HEK293 (cell line): Measurements from ENCODE around the gene RMDN3.

ENCODE experiments used
- CTCF ChIA-PET: fragments of 350-600 bp; formaldehyde crosslinking; extraction: SDS; loops from one replicate; lab custom pipeline; 2021; ENCODE audit warnings: antibody characterized with exemption; lab: Yijun Ruan, JAX
- POLR2A ChIA-PET: fragments of 300-600 bp; formaldehyde crosslinking; extraction: SDS; loops from one replicate; lab custom pipeline; 2020; ENCODE audit warnings: antibody characterized with exemption, inconsistent platforms; lab: Yijun Ruan, JAX
- H3K27ac ChIP-seq: fragments of 200-500 bp; sonication (Bioruptor generic); 2 replicates; pipeline ENCODE4 v1.5.1; 2014; ENCODE audit warnings: low read depth, low read length, control low read depth, inconsistent platforms; ENCODE audit errors: extremely low read depth
- H3K36me3 ChIP-seq, 2 experiments: fragments of 200-500 bp in 1 of 2; sonication (Bioruptor generic) in 1 of 2; 1 replicate in 1 of 2; 2 replicates in 1 of 2; pipeline ENCODE4 v1.5.1; 2014 to 2017; ENCODE audit warnings: inconsistent platforms in 2 of 2, low read length in 2 of 2; ENCODE audit not compliant: control insufficient read depth in 2 of 2, insufficient read depth in 1 of 2
- H3K4me1 ChIP-seq: fragments of 200-500 bp; sonication (Bioruptor generic); 2 replicates; pipeline ENCODE4 v1.5.1; 2014; ENCODE audit warnings: mild to moderate bottlenecking, low read length, inconsistent platforms; ENCODE audit not compliant: control insufficient read depth, insufficient read depth
- H3K4me3 ChIP-seq: 2 replicates; pipeline ENCODE4 v1.5.1; 2011; ENCODE audit warnings: low read depth, mild to moderate bottlenecking, control low read depth, low read length, moderate library complexity
- H3K9me3 ChIP-seq: fragments of 200-500 bp; sonication (Bioruptor generic); 2 replicates; pipeline ENCODE4 v1.5.1; 2014; ENCODE audit warnings: low read depth, low read length, inconsistent platforms; ENCODE audit not compliant: control insufficient read depth, insufficient read depth
- FEZF1 ChIP-seq: fragments of 450-650 bp; formaldehyde crosslinking; IDR thresholded peaks from 2 replicates; pipeline ENCODE4 v1.5.1; 2016; ENCODE audit warnings: missing biosample characterization, missing genetic modification characterization
- GLI2 ChIP-seq: fragments of 450-650 bp; formaldehyde crosslinking; IDR thresholded peaks from 2 replicates; pipeline ENCODE4; 2017; ENCODE audit warnings: missing biosample characterization, missing genetic modification characterization, low read depth, borderline replicate concordance
- PRDM4 ChIP-seq: fragments of 450-650 bp; formaldehyde crosslinking; IDR thresholded peaks from 2 replicates; pipeline ENCODE4 v1.5.1; 2017; ENCODE audit warnings: missing biosample characterization, missing genetic modification characterization
- RBAK ChIP-seq: fragments of 450-650 bp; formaldehyde crosslinking; IDR thresholded peaks from 2 replicates; pipeline ENCODE4 v1.5.1; 2016; ENCODE audit warnings: missing biosample characterization, missing genetic modification characterization
- ZBTB20 ChIP-seq: fragments of 450-650 bp; formaldehyde crosslinking; IDR thresholded peaks from 2 replicates; pipeline ENCODE4 v1.5.1; 2016; ENCODE audit warnings: missing biosample characterization, missing genetic modification characterization
- ZNF114 ChIP-seq: fragments of 450-650 bp; formaldehyde crosslinking; IDR thresholded peaks from 2 replicates; pipeline ENCODE4 v1.5.0; 2017; ENCODE audit warnings: missing biosample characterization, missing genetic modification characterization
- ZNF138 ChIP-seq: fragments of 450-650 bp; formaldehyde crosslinking; IDR thresholded peaks from 2 replicates; pipeline ENCODE4 v1.5.1; 2016; ENCODE audit warnings: missing biosample characterization, missing genetic modification characterization, borderline replicate concordance
- ZNF18 ChIP-seq: fragments of 450-650 bp; formaldehyde crosslinking; IDR thresholded peaks from 2 replicates; pipeline ENCODE4 v1.5.1; 2016; ENCODE audit warnings: missing biosample characterization, missing genetic modification characterization
- ZNF2 ChIP-seq: fragments of 450-650 bp; formaldehyde crosslinking; IDR thresholded peaks from 2 replicates; pipeline ENCODE4 v1.5.1; 2016; ENCODE audit warnings: missing biosample characterization, missing genetic modification characterization
- ZNF221 ChIP-seq: fragments of 450-650 bp; formaldehyde crosslinking; IDR thresholded peaks from 2 replicates; pipeline ENCODE4 v1.5.1; 2017; ENCODE audit warnings: missing biosample characterization, missing genetic modification characterization, borderline replicate concordance
- ZNF24 ChIP-seq: fragments of 450-650 bp; formaldehyde crosslinking; IDR thresholded peaks from 2 replicates; pipeline ENCODE4 v1.5.1; 2016; ENCODE audit warnings: missing biosample characterization, missing genetic modification characterization
- ZNF350 ChIP-seq: fragments of 450-650 bp; formaldehyde crosslinking; IDR thresholded peaks from 2 replicates; pipeline ENCODE4 v1.5.0; 2017; ENCODE audit warnings: missing biosample characterization, mild to moderate bottlenecking, missing genetic modification characterization
- ZNF449 ChIP-seq: fragments of 450-650 bp; formaldehyde crosslinking; IDR thresholded peaks from 2 replicates; pipeline ENCODE4 v1.5.1; 2017; ENCODE audit warnings: missing biosample characterization, mild to moderate bottlenecking, missing genetic modification characterization, moderate library complexity
- ZNF48 ChIP-seq: fragments of 450-650 bp; formaldehyde crosslinking; IDR thresholded peaks from 2 replicates; pipeline ENCODE4 v1.5.1; 2016; ENCODE audit warnings: missing biosample characterization, missing genetic modification characterization
- ZNF585B ChIP-seq: fragments of 450-650 bp; formaldehyde crosslinking; IDR thresholded peaks from 2 replicates; pipeline ENCODE4 v1.5.1; 2016; ENCODE audit warnings: missing biosample characterization, missing genetic modification characterization
- ZNF654 ChIP-seq: fragments of 450-650 bp; formaldehyde crosslinking; IDR thresholded peaks from 2 replicates; pipeline ENCODE4 v1.5.1; 2016; ENCODE audit warnings: low read depth, missing biosample characterization, missing genetic modification characterization
- ZNF670 ChIP-seq: fragments of 450-650 bp; formaldehyde crosslinking; IDR thresholded peaks from 2 replicates; pipeline ENCODE4 v1.5.1; 2016; ENCODE audit warnings: missing biosample characterization, missing genetic modification characterization, low read depth
- ZNF692 ChIP-seq: fragments of 450-650 bp; formaldehyde crosslinking; IDR thresholded peaks from 2 replicates; pipeline ENCODE4 v1.5.1; 2016; ENCODE audit warnings: missing biosample characterization, missing genetic modification characterization
- ZNF777 ChIP-seq: fragments of 450-650 bp; formaldehyde crosslinking; IDR thresholded peaks from 2 replicates; pipeline ENCODE4 v1.5.1; 2017; ENCODE audit warnings: missing biosample characterization, missing genetic modification characterization, borderline replicate concordance
- ZNF785 ChIP-seq: fragments of 450-650 bp; formaldehyde crosslinking; IDR thresholded peaks from 2 replicates; pipeline ENCODE4 v1.5.1; 2016; ENCODE audit warnings: missing biosample characterization, missing genetic modification characterization
- ZNF791 ChIP-seq: fragments of 450-650 bp; formaldehyde crosslinking; IDR thresholded peaks from 2 replicates; pipeline ENCODE4 v1.5.1; 2016; ENCODE audit warnings: missing biosample characterization, missing genetic modification characterization
- ZNF837 ChIP-seq: fragments of 450-650 bp; formaldehyde crosslinking; IDR thresholded peaks from 2 replicates; pipeline ENCODE4 v1.5.1; 2016; ENCODE audit warnings: missing biosample characterization, missing genetic modification characterization
- ZSCAN18 ChIP-seq: fragments of 450-650 bp; formaldehyde crosslinking; IDR thresholded peaks from 2 replicates; pipeline ENCODE4 v1.5.1; 2016; ENCODE audit warnings: missing biosample characterization, missing genetic modification characterization

The RMDN3 gene

GRCh38 chr15:40716165-40716564, 38.9 kb downstream of the RMDN3 start (continued):
- TF ChIP-seq PRDM4 (tag by site-specific recombination), result no peak

- H3K4me1 ChIP-seq, result no peaks in the 10 kb centered on the region
- ChIA-PET CTCF (interaction anchor here (0.7 kb wide), 1 partner anchor 91 kb away, joined by 4 read pairs; no protein-coding TSS in a partner anchor), POLR2A (no interaction called here)
- H3K4me3 ChIP-seq, result no peak overlapping the region
- H3K27ac ChIP-seq, result no peak overlapping the region
- TF ChIP-seq FEZF1 (tag by site-specific recombination), result no peak
- H3K9me3 ChIP-seq, result no peaks in the 10 kb centered on the region
- peaks cover 23 to 50% of the 10 kb centered on the region in 2 experiments; a peak in 2 of 3 replicates for H3K36me3 ChIP-seq
Measured at GRCh38 chr15:40714144-40714543, 40.9 kb downstream of the RMDN3 start.

- no peak for TF ChIP-seq ZNF221 (tag by site-specific recombination)
- TF ChIP-seq RBAK (tag by site-specific recombination), result no peak
- no peak for TF ChIP-seq ZNF654 (tag by site-specific recombination)
- TF ChIP-seq ZNF837 (tag by site-specific recombination), result no peak
- no peak for TF ChIP-seq ZSCAN18 (tag by site-specific recombination)
- TF ChIP-seq ZBTB20 (tag by site-specific recombination), result no peak
- no peak for TF ChIP-seq ZNF692 (tag by site-specific recombination)
- no peak for TF ChIP-seq ZNF48 (tag by site-specific recombination)
- no peak for TF ChIP-seq GLI2
- no peak for TF ChIP-seq ZNF670 (tag by site-specific recombination)
- TF ChIP-seq ZNF585B (tag by site-specific recombination), result no peak
- TF ChIP-seq ZNF114, result no peak
- TF ChIP-seq ZNF791 (tag by site-specific recombination), result no peak
- no peak for TF ChIP-seq ZNF785
- TF ChIP-seq, all 188 proteins: peak for 0
- H3K27ac ChIP-seq, result no peak overlapping the region
- ChIA-PET CTCF (interaction anchor here (0.6 kb wide), 1 partner anchor 170 kb away, joined by 4 read pairs; no protein-coding TSS in a partner anchor), POLR2A (no interaction called here)
- no peak overlapping the region for H3K4me3 ChIP-seq
- no peaks in the 10 kb centered on the region for H3K4me1 ChIP-seq
- H3K9me3 ChIP-seq, result no peaks in the 10 kb centered on the region
- peaks cover 16 to 63% of the 10 kb centered on the region in 2 experiments; a peak in 2 of 3 replicates for H3K36me3 ChIP-seq
Measured at GRCh38 chr15:40706121-40706520, 48.9 kb downstream of the RMDN3 start.

- Histone ChIP-seq H3K36me3 (peaks cover 22 to 60% of the 10 kb centered on the region in 2 experiments), H3K27ac (no peak overlapping the region), H3K4me3 (no peak overlapping the region), H3K4me1 (no peaks in the 10 kb centered on the region), H3K9me3 (no peaks in the 10 kb centered on the region)
- CTCF ChIA-PET, result no interaction called here
- TF ChIP-seq ZNF350 (tag by site-specific recombination), result no peak
- no peak for TF ChIP-seq ZNF24 (tag by site-specific recombination)
- no peak for TF ChIP-seq ZNF2 (tag by site-specific recombination)
- TF ChIP-seq ZNF449 (tag by site-specific recombination), result no peak
- TF ChIP-seq ZNF777 (tag by site-specific recombination), result no peak
- no peak for TF ChIP-seq ZNF138 (tag by site-specific recombination)
- TF ChIP-seq ZNF18 (tag by site-specific recombination), result no peak
- POLR2A ChIA-PET, result no interaction called here
Measured at GRCh38 chr15:40702077-40702476, 53.0 kb downstream of the RMDN3 start.
